Keratinocyte (primary cell): ENCODE data around the gene LAMA3. TPM values are rescaled to one million over a fixed set of nuclear protein-coding genes. Genes with fewer than 3 reads are reported as not detected.

Source experiments
- DNase-seq: peaks from one replicate; pipeline ENCODE4 v3.0.0-alpha.2; 2011; ENCODE audit warnings: low read depth, missing footprints, low spot score
- FAIRE-seq: peaks from 2 replicates; lab custom pipeline; 2011; peaks lifted over from hg19 to GRCh38; lab: Jason Lieb, UNC
- H2AFZ ChIP-seq: 2 replicates; pipeline ENCODE4 v1.6.0; 2012; ENCODE audit warnings: low read length, control low read depth, inconsistent platforms; ENCODE audit not compliant: control insufficient read depth
- H3K27ac ChIP-seq: 2 replicates; pipeline ENCODE4 v1.5.1; 2011; ENCODE audit warnings: low read length; ENCODE audit not compliant: control insufficient read depth, insufficient read depth
- H3K27me3 ChIP-seq: 3 replicates; pipeline ENCODE4 v1.6.0; 2011; ENCODE audit warnings: low read length; ENCODE audit not compliant: control insufficient read depth, insufficient read depth; ENCODE audit errors: extremely low read depth
- H3K36me3 ChIP-seq, 2 experiments: 2 replicates in 1 of 2; 3 replicates in 1 of 2; pipeline ENCODE4 v1.5.1; 2011; ENCODE audit warnings: low read length in 2 of 2, mild to moderate bottlenecking in 1 of 2; ENCODE audit not compliant: control insufficient read depth in 2 of 2, insufficient read depth in 2 of 2; ENCODE audit errors: extremely low read depth in 1 of 2
- H3K4me1 ChIP-seq: 3 replicates; pipeline ENCODE4 v1.5.1; 2011; ENCODE audit warnings: low read length; ENCODE audit not compliant: control insufficient read depth, insufficient read depth; ENCODE audit errors: extremely low read depth
- H3K4me2 ChIP-seq: 3 replicates; pipeline ENCODE4 v1.6.0; 2011; ENCODE audit warnings: low read depth, low read length; ENCODE audit not compliant: control insufficient read depth, insufficient read depth; ENCODE audit errors: extremely low read depth
- H3K4me3 ChIP-seq, 3 experiments: fragments of 200-600 bp in 1 of 3; sonication (generic) in 1 of 3; 2 replicates in 2 of 3; 3 replicates in 1 of 3; pipeline ENCODE4 v1.5.1; 2011 to 2016; ENCODE audit warnings: low read length in 3 of 3, mild to moderate bottlenecking in 3 of 3, control low read depth in 2 of 3, inconsistent platforms in 1 of 3, low read depth in 1 of 3, mixed read lengths in 1 of 3, mixed run types in 1 of 3, moderate library complexity in 1 of 3; ENCODE audit not compliant: control insufficient read depth in 2 of 3, insufficient read depth in 2 of 3; ENCODE audit errors: extremely low read depth in 1 of 3
- H3K79me2 ChIP-seq: 2 replicates; pipeline ENCODE4 v1.6.0; 2012; ENCODE audit warnings: low read length; ENCODE audit not compliant: control insufficient read depth, insufficient read depth
- H3K9ac ChIP-seq: 3 replicates; pipeline ENCODE4 v1.6.0; 2011; ENCODE audit warnings: low read length; ENCODE audit not compliant: control insufficient read depth, insufficient read depth; ENCODE audit errors: extremely low read depth
- H3K9me1 ChIP-seq: 3 replicates; pipeline ENCODE4 v1.6.0; 2011; ENCODE audit warnings: low read length; ENCODE audit not compliant: control insufficient read depth, insufficient read depth; ENCODE audit errors: extremely low read depth
- H3K9me3 ChIP-seq: 2 replicates; pipeline ENCODE4 v1.5.1; 2012; ENCODE audit warnings: low read depth, low read length; ENCODE audit not compliant: control insufficient read depth
- H4K20me1 ChIP-seq: 3 replicates; pipeline ENCODE4 v1.6.0; 2011; ENCODE audit warnings: low read length; ENCODE audit not compliant: control insufficient read depth, insufficient read depth; ENCODE audit errors: extremely low read depth
- CTCF ChIP-seq, 3 experiments: IDR thresholded peaks in 1 of 3; conservative IDR thresholded peaks in 1 of 3; optimal IDR thresholded peaks in 1 of 3; 2 replicates in 2 of 3; 3 replicates in 1 of 3; pipeline versions ENCODE3 to v1.5.1; 2011; ENCODE audit warnings: low read length in 3 of 3, mild to moderate bottlenecking in 3 of 3, moderate library complexity in 2 of 3, control low read depth in 1 of 3, inconsistent platforms in 1 of 3; ENCODE audit not compliant: insufficient read depth in 2 of 3; ENCODE audit errors: extremely low read depth in 1 of 3
- EZH2 ChIP-seq: IDR thresholded peaks from one replicate; pipeline ENCODE4 v1.6.1; 2012; ENCODE audit warnings: inconsistent platforms, mild to moderate bottlenecking, low read length, moderate library complexity
- dilution Hi-C: fragments of 300-500 bp; cut with MboI; formaldehyde crosslinking; loops from one replicate; pipeline ENCODE4 v1.7.0; 2020; ENCODE audit warnings: low sequenced_read_pairs; ENCODE audit not compliant: extremely low pct_ligation_motif_present
- polyA plus RNA-seq, 5 experiments: library from polyadenylated mRNA; depleted of rRNA in 3 of 5; stranded (reverse) in 3 of 5; stranded (forward) in 1 of 5; unstranded in 1 of 5; fragments of >200 nt; gene quantifications; 1 replicate in 1 of 5; 2 replicates in 3 of 5; 3 replicates in 1 of 5; pipeline versions ENCODE4 v1.2.1 to v1.2.3, GENCODE V29; 2011 to 2012; ENCODE audit warnings: missing spikeins in 2 of 5, low read depth in 1 of 5, low replicate concordance in 1 of 5

LAMA3 gene
- polyA plus RNA-seq, 1 donor (not counting 4 experiments of a cell fraction or from before 2014, with no cell fraction given): 1,944 TPM

GRCh38 chr18:23798249-23798648 lies 109.0 kb downstream of the LAMA3 start:
- no peak for DNase-seq
- H3K9ac ChIP-seq: no peak overlapping the region
- H3K4me3 ChIP-seq: no peak overlapping the region
- H3K9me3 ChIP-seq: no peaks in the 10 kb centered on the region
- FAIRE-seq: no peak
- no peaks in the 10 kb centered on the region for H3K4me1 ChIP-seq
- H4K20me1 ChIP-seq: no peaks in the 10 kb centered on the region
- H2AFZ ChIP-seq: no peak overlapping the region
- no peak overlapping the region for H3K27ac ChIP-seq
- no peaks in the 10 kb centered on the region for H3K9me1 ChIP-seq
- dilution Hi-C loops: no loop called here
- H3K27me3 ChIP-seq: no peaks in the 10 kb centered on the region
- no peak for TF ChIP-seq CTCF (optimal IDR thresholded peaks at IDR 0.05 in 1 of 3, IDR thresholded peaks at IDR 0.05 in 1 of 3, conservative IDR thresholded peaks at IDR 0.05 in 1 of 3; ENCODE audit: extremely low read depth in 1 of 3, insufficient read depth in 2 of 3, low read length in 3 of 3)
- no peak for TF ChIP-seq EZH2
- H3K4me2 ChIP-seq: no peak overlapping the region
- no peaks in the 10 kb centered on the region for H3K36me3 ChIP-seq
- H3K79me2 ChIP-seq: no peaks in the 10 kb centered on the region

- dilution Hi-C loops: no loop called here
- Histone ChIP-seq H3K27ac (no peak overlapping the region), H3K27me3 (no peaks in the 10 kb centered on the region), H3K79me2 (no peaks in the 10 kb centered on the region), H3K4me2 (no peak overlapping the region), H3K4me3 (no peak overlapping the region), H3K4me1 (no peaks in the 10 kb centered on the region), H2AFZ (no peak overlapping the region), H3K9me1 (no peaks in the 10 kb centered on the region), H4K20me1 (no peaks in the 10 kb centered on the region), H3K9ac (no peak overlapping the region), H3K9me3 (no peaks in the 10 kb centered on the region), H3K36me3 (no peaks in the 10 kb centered on the region)
- no peak for TF ChIP-seq CTCF (optimal IDR thresholded peaks at IDR 0.05 in 1 of 3, IDR thresholded peaks at IDR 0.05 in 1 of 3, conservative IDR thresholded peaks at IDR 0.05 in 1 of 3; ENCODE audit: extremely low read depth in 1 of 3, insufficient read depth in 2 of 3, low read length in 3 of 3)
- no peak for TF ChIP-seq EZH2
- FAIRE-seq (peak; percentile 48), DNase-seq (no peak)
These were observed 109.6 kb downstream of the LAMA3 start for GRCh38 chr18:23798824-23799223.
